Bronchial epithelial cell (primary cell): ENCODE results near the gene SHF. TPM values are rescaled to one million over a fixed set of nuclear protein-coding genes. Genes with fewer than 3 reads are reported as not detected.
A peak's percentile ranks its signal among the peaks of the same experiment; 100 is the strongest.

ENCODE experiments used
- DNase-seq: peaks from one replicate; pipeline ENCODE4 v3.0.0-alpha.2; 2010; ENCODE audit warnings: low read depth
- FAIRE-seq: peaks from 2 replicates; lab custom pipeline; 2011; peaks lifted over from hg19 to GRCh38; lab: Jason Lieb, UNC
- H3K27me3 ChIP-seq: 2 replicates; pipeline ENCODE4 v1.5.1; 2011; ENCODE audit warnings: low read length; ENCODE audit not compliant: control insufficient read depth, insufficient read depth
- H3K36me3 ChIP-seq: 2 replicates; pipeline ENCODE4 v1.5.1; 2011; ENCODE audit warnings: low read length; ENCODE audit not compliant: control insufficient read depth, insufficient read depth
- H3K4me3 ChIP-seq: 2 replicates; pipeline ENCODE4 v1.5.1; 2011; ENCODE audit warnings: mild to moderate bottlenecking, low read depth, low read length, control low read depth
- total RNA-seq: library from RNA; depleted of rRNA; stranded (reverse); fragments of >200 nt; gene quantifications from 2 replicates; pipeline ENCODE4 v1.2.1, GENCODE V29; 2014
- TF ChIP-seq, protein P1 (sequence below): IDR thresholded peaks from 2 replicates; pipeline ENCODE4 v1.5.1; 2011; ENCODE audit warnings: mild to moderate bottlenecking, moderate library complexity, low read length, control low read depth, inconsistent platforms; ENCODE audit not compliant: insufficient read depth, severe bottlenecking

SHF gene
- total RNA-seq, 1 donor from 2014 or later = 0.79 TPM

DNA sequence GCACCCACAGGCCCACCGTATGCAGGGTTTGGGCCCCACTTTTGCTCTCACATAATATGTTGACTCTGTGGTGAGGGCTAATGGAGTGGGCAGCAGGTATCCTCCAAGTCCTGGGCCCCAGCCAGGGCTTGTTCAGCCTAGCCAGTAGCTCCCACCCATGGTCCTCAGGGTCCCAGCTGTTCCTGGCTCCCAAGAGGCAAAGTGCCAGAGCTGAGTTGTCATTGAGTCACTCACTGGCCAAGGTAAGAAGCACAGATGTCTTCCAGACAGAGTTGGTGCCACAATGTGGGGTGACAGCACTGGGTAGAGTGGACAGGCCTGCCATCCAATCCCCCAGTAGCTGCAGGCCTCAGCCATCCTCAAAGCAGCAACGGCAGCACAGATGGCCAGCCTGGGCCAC lies 4.3 kb downstream of the SHF start:
- Histone ChIP-seq H3K4me3 (no peak overlapping the region), H3K27me3 (no peaks in the 10 kb centered on the region), H3K36me3 (no peaks in the 10 kb centered on the region)
- DNase-seq (no peak), FAIRE-seq (no peak)
- TF ChIP-seq, protein P1, sequence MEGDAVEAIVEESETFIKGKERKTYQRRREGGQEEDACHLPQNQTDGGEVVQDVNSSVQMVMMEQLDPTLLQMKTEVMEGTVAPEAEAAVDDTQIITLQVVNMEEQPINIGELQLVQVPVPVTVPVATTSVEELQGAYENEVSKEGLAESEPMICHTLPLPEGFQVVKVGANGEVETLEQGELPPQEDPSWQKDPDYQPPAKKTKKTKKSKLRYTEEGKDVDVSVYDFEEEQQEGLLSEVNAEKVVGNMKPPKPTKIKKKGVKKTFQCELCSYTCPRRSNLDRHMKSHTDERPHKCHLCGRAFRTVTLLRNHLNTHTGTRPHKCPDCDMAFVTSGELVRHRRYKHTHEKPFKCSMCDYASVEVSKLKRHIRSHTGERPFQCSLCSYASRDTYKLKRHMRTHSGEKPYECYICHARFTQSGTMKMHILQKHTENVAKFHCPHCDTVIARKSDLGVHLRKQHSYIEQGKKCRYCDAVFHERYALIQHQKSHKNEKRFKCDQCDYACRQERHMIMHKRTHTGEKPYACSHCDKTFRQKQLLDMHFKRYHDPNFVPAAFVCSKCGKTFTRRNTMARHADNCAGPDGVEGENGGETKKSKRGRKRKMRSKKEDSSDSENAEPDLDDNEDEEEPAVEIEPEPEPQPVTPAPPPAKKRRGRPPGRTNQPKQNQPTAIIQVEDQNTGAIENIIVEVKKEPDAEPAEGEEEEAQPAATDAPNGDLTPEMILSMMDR = no peak

DNA sequence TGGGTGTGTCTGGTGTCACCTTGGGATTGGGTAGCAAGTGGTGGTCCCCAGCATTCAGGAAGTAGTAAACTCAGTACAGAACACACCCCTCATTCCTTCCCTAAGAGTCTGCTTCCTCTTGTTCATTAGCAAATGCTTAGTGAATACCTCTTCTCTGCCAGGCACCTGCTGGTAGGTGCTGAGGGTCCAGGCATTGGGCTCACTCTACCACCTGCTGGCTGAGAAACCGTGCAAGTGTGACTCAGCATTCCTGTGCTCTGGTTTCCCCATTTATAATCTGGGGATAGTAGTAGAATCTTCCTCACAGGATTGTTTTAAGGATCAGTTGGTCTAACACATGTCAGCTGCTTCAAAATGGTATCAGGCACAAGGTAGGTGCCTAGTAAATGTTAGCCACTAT lies 4.8 kb downstream of the SHF start:
- FAIRE-seq = no peak
- no peak for DNase-seq
- H3K4me3 ChIP-seq = no peak overlapping the region
- TF ChIP-seq, protein P1 = peak; percentile 3
- no peaks in the 10 kb centered on the region for H3K27me3 ChIP-seq
- no peaks in the 10 kb centered on the region for H3K36me3 ChIP-seq

DNA sequence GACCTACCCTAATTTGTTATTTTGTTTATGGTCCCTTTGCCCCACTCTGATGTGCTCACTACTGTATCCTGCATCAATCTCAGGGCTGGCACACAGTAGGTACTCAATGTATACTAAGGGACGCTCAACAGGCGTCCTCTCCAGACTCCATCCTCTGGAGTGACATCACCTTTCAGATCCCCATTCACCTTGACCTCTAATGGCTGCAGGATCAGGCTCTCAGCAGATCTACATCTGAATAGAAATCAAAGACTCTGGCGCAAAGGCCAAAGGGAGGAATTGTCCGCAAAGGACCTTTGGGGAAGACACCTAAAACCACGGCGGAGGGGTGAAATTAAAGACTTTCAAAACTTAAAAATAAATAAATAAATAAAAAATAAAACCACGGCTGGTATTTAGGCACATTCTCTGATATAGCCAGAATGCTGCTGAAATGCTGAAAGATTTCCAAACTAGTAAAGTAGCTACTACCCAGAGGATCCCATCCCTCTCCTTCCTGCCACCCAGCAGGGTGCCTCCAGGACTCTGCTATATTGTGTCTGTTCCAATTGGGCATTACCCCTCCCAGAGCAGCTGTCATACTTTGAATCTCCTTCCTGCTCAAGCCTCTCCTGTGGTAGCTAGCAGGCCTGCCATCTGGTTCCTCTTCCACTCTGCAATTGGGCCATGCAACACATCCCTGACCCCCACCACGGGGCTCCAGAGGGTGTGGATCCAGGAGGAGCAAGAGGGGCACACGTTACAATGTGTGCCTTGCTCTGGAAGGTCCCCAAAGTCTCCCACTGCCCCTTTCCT lies 6.1 kb downstream of the SHF start:
- TF ChIP-seq, protein P1 = no peak
- Histone ChIP-seq H3K36me3 (no peaks in the 10 kb centered on the region), H3K4me3 (no peak overlapping the region), H3K27me3 (no peaks in the 10 kb centered on the region)
- FAIRE-seq (no peak), DNase-seq (no peak)

DNA sequence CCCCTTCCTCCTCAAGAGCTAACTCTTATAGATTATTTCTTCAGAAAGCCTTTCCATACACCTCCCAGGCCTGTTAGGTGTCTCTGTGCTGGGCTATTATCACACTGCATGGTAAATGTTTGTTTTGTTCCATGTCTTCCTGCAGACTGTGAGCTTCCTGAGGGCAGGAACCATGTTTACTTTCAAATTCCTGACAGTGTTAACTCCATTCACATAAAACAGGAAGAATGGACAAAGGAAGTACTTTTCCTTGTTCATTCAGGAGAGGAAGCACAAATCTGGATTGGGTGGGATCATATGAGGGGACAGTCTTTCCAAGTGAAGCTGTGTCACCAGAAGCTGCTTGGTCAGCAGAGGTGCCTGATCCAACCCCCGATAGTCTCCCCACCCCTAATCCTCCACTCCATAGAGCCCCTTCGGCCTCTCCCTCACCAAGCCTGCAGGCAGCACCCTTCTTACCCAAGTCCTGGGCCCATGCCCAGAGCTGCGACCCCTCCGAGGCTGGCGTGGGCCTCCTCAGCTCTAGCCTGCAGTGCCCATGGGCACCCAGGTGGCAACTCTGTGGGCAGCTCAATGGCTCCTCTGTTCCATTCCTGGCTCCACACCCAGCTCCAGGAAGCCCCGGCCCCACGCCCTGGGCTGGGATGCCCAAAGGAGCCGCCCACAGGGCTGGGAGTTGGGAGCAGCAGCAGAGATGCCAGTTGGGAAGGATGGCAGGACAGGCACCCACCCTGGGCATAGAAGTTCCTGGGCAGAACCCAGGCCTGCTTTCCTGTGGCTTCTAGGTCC lies 6.9 kb downstream of the SHF start:
- Histone ChIP-seq H3K36me3 (no peaks in the 10 kb centered on the region), H3K27me3 (no peaks in the 10 kb centered on the region), H3K4me3 (no peak overlapping the region)
- DNase-seq (no peak), FAIRE-seq (no peak)
- TF ChIP-seq, protein P1 = no peak

DNA sequence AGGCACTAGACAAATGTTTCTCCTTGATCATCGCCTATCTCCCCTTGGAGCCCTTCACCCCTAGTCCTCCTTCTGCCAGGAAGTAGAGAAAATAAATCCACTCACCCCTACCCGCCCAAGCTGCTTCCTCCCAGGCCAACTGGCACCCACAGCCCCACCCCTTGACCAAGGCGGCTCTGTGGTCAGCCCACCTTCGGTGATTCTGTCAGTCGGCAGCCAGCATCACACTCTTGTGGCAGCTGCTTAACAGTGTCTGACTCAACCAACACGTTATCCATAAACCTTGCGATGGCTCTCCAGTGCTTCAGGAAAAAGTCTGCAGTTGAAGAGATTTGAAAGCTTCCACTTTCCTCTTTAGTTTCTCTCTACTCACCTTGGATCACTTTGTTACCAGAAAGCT lies 7.6 kb downstream of the SHF start:
- Histone ChIP-seq H3K4me3 (no peak overlapping the region), H3K36me3 (no peaks in the 10 kb centered on the region), H3K27me3 (no peaks in the 10 kb centered on the region)
- no peak for FAIRE-seq
- TF ChIP-seq, protein P1 = no peak
- DNase-seq = no peak
